ENCODE measurements around the gene CDKL1. TPM values are rescaled to one million over a fixed set of nuclear protein-coding genes. Genes with fewer than 3 reads are reported as not detected.
"Not testable (repeated sequence)": the region's sequence is repeated elsewhere in the genome, so short reads cannot be mapped to it uniquely, and the experiment has no call there.

CDKL1 gene
- total RNA-seq, 4 donors from 2014 or later: 2.9 to 16.6 (median 11.5) TPM

DNA sequence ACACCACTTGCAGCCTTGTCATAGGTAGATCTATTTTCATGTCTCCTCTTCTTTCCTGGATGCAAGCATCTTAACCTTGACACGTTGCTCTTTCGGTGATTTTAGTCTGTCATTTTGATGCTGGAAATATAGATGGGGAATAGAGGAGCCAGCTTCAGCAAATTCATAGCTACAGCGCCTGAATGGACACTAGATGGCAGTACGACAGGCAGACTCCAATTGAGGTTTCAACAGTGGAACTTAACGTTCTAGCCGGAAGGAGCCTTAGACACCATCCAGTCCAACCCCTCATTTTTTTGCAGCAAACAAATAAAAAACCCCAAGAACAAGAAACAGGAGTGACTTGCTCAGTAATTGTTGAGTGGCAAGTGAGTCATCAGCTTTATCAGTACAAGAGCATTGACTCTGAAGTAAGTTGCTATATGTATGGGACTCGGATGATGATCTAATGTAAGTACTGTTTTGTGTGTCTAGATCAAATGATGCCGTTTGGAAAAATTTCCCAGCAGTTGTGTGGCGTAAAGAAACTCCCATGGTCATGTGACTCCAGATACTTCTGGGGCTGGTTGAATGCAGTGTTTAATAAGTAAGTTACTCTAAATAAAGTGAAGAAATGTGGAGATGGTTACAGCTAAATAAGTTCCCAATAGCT lies 75.5 kb downstream of the CDKL1 start:
- Histone ChIP-seq H3K4me1 (peaks cover 6 to 45% (median 27%) of the 10 kb centered on the region in 3 donors), H3K27ac (peak overlapping the region; percentile 71 to 87 (median 81)), H3K4me3 (peak overlapping the region in 2 of 4 donors; percentile 26 to 54), H3K27me3 (no peaks in the 10 kb centered on the region), H3K36me3 (peaks cover 0 to 36% (median 0%) of the 10 kb centered on the region in 3 donors), H3K9me3 (no peaks in the 10 kb centered on the region)
- WGBS, 2 donors: 2 to 3% methylated on average over 9 of the region's 9 CpGs
- no peak for DNase-seq
- intact Hi-C loops (cut with DNase I): loop anchor here (5.0 kb wide), 1 partner anchor 211 kb away; the partner anchor contains the start of gene MAP4K5
- no peak for TF ChIP-seq POLR2A (IDR thresholded peaks at IDR 0.05)
- TF ChIP-seq, protein P1, sequence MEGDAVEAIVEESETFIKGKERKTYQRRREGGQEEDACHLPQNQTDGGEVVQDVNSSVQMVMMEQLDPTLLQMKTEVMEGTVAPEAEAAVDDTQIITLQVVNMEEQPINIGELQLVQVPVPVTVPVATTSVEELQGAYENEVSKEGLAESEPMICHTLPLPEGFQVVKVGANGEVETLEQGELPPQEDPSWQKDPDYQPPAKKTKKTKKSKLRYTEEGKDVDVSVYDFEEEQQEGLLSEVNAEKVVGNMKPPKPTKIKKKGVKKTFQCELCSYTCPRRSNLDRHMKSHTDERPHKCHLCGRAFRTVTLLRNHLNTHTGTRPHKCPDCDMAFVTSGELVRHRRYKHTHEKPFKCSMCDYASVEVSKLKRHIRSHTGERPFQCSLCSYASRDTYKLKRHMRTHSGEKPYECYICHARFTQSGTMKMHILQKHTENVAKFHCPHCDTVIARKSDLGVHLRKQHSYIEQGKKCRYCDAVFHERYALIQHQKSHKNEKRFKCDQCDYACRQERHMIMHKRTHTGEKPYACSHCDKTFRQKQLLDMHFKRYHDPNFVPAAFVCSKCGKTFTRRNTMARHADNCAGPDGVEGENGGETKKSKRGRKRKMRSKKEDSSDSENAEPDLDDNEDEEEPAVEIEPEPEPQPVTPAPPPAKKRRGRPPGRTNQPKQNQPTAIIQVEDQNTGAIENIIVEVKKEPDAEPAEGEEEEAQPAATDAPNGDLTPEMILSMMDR (IDR thresholded peaks at IDR 0.05): peak; percentile 78 to 90 (median 82)

DNA sequence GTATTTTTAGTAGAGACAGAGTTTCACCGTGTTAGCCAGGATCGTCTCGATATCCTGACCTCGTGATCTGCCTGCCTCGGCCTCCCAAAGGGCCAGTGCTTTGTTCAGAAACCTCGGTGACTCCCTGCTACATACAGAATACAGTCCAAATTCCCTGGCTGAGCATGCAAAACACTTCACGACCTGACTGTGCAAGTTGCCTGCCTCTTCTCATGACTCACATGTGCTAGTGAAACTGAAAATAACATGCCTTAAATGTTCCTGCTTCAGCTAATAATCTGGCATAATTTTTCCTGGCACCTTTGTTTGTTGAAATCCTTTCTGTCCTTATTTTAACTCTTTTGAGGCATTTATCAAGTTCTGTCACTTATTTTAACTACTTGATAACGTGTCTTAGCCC lies 76.4 kb downstream of the CDKL1 start:
- WGBS, 2 donors: 17 to 35% methylated on average over 8 of the region's 8 CpGs
- no peak for TF ChIP-seq POLR2A (IDR thresholded peaks at IDR 0.05)
- TF ChIP-seq, protein P1 (IDR thresholded peaks at IDR 0.05): no peak
- Histone ChIP-seq H3K27ac (peak overlapping the region; percentile 71 to 87 (median 81)), H3K4me3 (peak overlapping the region in 2 of 4 donors; percentile 26 to 54), H3K36me3 (peaks cover 0 to 28% (median 0%) of the 10 kb centered on the region in 3 donors), H3K4me1 (peaks cover 6 to 45% (median 27%) of the 10 kb centered on the region in 3 donors), H3K27me3 (no peaks in the 10 kb centered on the region), H3K9me3 (no peaks in the 10 kb centered on the region)
- DNase-seq: no peak
- intact Hi-C loops (cut with DNase I): loop anchor here (5.0 kb wide), 1 partner anchor 212 kb away; the partner anchor contains the start of gene MAP4K5

DNA sequence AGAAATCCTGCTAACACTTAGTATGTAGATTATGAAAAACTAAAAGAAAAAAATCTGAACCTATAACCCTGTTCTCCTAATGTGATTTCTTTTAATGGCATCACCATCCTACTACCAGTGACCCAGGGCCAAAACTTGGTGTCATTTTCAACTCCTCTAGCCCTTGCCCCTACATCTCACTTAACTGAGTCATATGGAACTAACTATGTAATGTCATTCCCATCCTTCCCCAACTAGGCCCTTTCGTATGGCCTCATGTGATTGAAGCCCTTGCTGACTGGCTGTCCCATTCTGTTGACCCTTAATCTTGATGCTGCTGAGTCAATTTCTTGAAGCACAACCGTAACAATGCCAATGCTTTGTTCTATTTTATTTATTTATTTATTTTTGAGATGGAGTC lies 77.0 kb downstream of the CDKL1 start:
- DNase-seq: no peak
- peak overlapping the region; percentile 71 to 87 (median 81) for H3K27ac ChIP-seq
- TF ChIP-seq POLR2A (IDR thresholded peaks at IDR 0.05): no peak
- TF ChIP-seq, protein P1 (IDR thresholded peaks at IDR 0.05): no peak

DNA sequence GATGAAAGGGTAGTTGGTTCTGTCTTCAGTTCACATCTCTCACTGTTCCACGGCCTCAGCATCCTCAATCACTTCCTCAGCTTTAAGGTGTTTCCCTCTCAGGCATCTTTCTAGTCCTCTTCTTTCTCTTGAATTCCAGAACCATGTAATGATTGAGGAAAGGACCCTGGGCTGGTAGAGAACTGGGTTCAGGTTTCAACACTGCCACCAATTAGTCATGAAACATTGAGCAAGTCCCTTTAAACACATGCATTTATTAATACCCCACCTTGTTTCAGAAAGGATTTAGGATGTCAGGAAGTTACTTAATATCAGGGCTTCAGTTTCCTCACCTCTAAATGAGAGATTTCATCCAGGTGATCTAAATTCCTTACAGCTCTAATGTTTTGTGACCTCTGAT lies 77.4 kb downstream of the CDKL1 start:
- no peak for TF ChIP-seq POLR2A (IDR thresholded peaks at IDR 0.05)
- TF ChIP-seq, protein P1 (IDR thresholded peaks at IDR 0.05): no peak
- Histone ChIP-seq H3K9me3 (no peaks in the 10 kb centered on the region), H3K27me3 (no peaks in the 10 kb centered on the region), H3K27ac (peak overlapping the region; percentile 71 to 87 (median 81)), H3K36me3 (peaks cover 0 to 28% (median 0%) of the 10 kb centered on the region in 3 donors), H3K4me3 (no peak overlapping the region), H3K4me1 (peaks cover 6 to 45% (median 27%) of the 10 kb centered on the region in 3 donors)
- WGBS, 2 donors: 53 to 61% methylated on average over 1 of the region's 1 CpG
- no peak for DNase-seq
- intact Hi-C loops (cut with DNase I): no loop called here

More for the DNA sequence above, 77.0 kb downstream of the CDKL1 start:
- H3K4me1 ChIP-seq: peaks cover 6 to 45% (median 27%) of the 10 kb centered on the region in 3 donors
- intact Hi-C loops (cut with DNase I): loop anchor here (5.0 kb wide), 1 partner anchor 213 kb away; the partner anchor contains the start of gene MAP4K5
- peaks cover 0 to 28% (median 0%) of the 10 kb centered on the region in 3 donors for H3K36me3 ChIP-seq
- H3K9me3 ChIP-seq: no peaks in the 10 kb centered on the region
- H3K27me3 ChIP-seq: no peaks in the 10 kb centered on the region
- 67 to 79% methylated on average over 2 of the region's 2 CpGs for WGBS, 2 donors
- H3K4me3 ChIP-seq: no peak overlapping the region

DNA sequence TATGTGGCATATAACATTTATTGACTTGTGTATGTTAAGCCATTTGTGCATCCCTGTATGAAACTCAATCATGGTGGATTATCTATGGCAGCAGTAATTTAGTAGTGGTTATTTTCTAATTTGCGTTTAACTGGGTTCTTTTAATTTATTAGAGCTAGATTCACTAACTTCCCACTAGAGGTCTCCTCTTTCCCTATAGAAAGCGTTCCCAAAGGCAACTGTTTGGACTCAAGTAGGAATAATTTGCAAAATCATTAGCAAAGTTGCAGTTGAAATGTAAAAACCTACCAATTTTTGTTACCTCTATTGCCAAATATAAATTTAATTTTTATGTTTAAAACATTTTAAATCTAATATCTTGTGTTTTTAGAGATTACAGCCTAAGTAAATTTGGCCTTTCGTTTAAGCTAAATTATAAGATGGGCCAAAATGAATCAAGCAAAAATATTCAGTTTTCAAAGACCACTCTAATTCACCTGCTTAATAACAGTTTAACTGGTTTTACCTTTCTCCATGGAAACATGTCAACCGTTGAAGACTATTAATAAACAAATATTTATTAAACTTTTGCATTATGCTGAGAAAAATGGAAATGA lies 78.6 kb downstream of the CDKL1 start:
- Histone ChIP-seq H3K27me3 (no peaks in the 10 kb centered on the region), H3K27ac (peak overlapping the region in 1 of 4 donors; percentile 77), H3K36me3 (peaks cover 0 to 19% (median 0%) of the 10 kb centered on the region in 3 donors), H3K4me3 (no peak overlapping the region), H3K4me1 (peaks cover 8 to 52% (median 31%) of the 10 kb centered on the region in 3 donors), H3K9me3 (no peaks in the 10 kb centered on the region)
- TF ChIP-seq, protein P1 (IDR thresholded peaks at IDR 0.05): peak in 5 of 6 experiments; percentile 43 to 74 (median 66)
- TF ChIP-seq POLR2A (IDR thresholded peaks at IDR 0.05): no peak
- intact Hi-C loops (cut with DNase I): no loop called here
- DNase-seq: no peak
- WGBS, 2 donors: 41 to 46% methylated on average over 4 of the region's 4 CpGs

DNA sequence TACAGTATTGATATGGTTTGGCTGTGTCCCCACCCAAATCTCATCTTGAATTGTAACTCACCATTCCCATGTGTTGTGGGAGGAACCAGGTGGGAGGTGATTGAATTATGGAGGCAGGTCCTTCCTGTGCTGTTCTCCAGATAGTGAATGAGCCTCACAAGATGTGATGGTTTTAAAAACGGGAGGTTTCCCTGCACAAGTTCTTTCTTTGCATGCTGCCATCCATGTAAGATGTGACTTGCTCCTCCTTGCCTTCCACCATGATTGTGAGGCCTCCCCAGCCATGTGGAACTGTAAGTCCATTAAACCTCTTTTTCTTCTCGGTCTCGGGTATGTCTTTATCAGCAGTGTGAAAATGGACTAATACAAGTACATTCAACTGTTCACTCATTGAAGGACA lies 82.6 kb downstream of the CDKL1 start:
- H3K9me3 ChIP-seq; DNase-seq; H3K27ac ChIP-seq; intact Hi-C loops (cut with DNase I); H3K4me3 ChIP-seq; H3K27me3 ChIP-seq: not testable (repeated sequence)
- 86 to 96% methylated on average over 1 to 3 of the region's 3 CpGs for WGBS, 2 donors
- Histone ChIP-seq H3K36me3 (peaks cover 0 to 12% (median 0%) of the 10 kb centered on the region in 3 donors), H3K4me1 (peaks cover 13 to 43% (median 20%) of the 10 kb centered on the region in 3 donors)

Measured in esophagus squamous epithelium (tissue), 5 donors.